GM19351 (cell line): Measurements from ENCODE around the gene TNPO3.
A peak's percentile ranks its signal among the peaks of the same experiment; 100 is the strongest.

Source experiments
- ATAC-seq: cut with Tn5 transposase; IDR thresholded peaks from one replicate; pipeline ENCODE4 v1.9.1; 2021; ENCODE audit warnings: mild to moderate bottlenecking, moderate library complexity; ENCODE audit not compliant: unreplicated experiment

Gene TNPO3

GRCh38 chr7:129054438-129055293 lies at the start of gene TNPO3:
TSS of gene TNPO3 (minus strand) at chr7:129055111. CDS start at chr7:129054770, 341 bp downstream.
- ATAC-seq: peak; percentile 84

GRCh38 chr7:129103561-129104324 lies 48.8 kb upstream of the TNPO3 start:
- no peak for ATAC-seq

- ATAC-seq: no peak
Measured at GRCh38 chr7:129101746-129102145, 46.8 kb upstream of the TNPO3 start.

- ATAC-seq: no peak
Measured at GRCh38 chr7:129100827-129101166, 45.9 kb upstream of the TNPO3 start.

- no peak for ATAC-seq
Measured at GRCh38 chr7:129098409-129099084, 43.6 kb upstream of the TNPO3 start.

- peak; percentile 76 for ATAC-seq
Measured at GRCh38 chr7:129095258-129095657, 40.3 kb upstream of the TNPO3 start.

- ATAC-seq: no peak
Measured at GRCh38 chr7:129094501-129094900, 39.6 kb upstream of the TNPO3 start.

- no peak for ATAC-seq
Measured at GRCh38 chr7:129093867-129094456, 39.1 kb upstream of the TNPO3 start.

- peak; percentile 46 for ATAC-seq
Measured at GRCh38 chr7:129091484-129092002, 36.6 kb upstream of the TNPO3 start.

- no peak for ATAC-seq
Measured at GRCh38 chr7:129090300-129090907, 35.5 kb upstream of the TNPO3 start.

GRCh38 chr7:129089521-129090212 lies 34.8 kb upstream of the TNPO3 start:
- peak; percentile 77 for ATAC-seq

GRCh38 chr7:129084801-129085551 lies 30.1 kb upstream of the TNPO3 start:
- no peak for ATAC-seq

- ATAC-seq: no peak
Measured at GRCh38 chr7:129083525-129083924, 28.6 kb upstream of the TNPO3 start.

- ATAC-seq: no peak
Measured at GRCh38 chr7:129078455-129078854, 23.5 kb upstream of the TNPO3 start.

GRCh38 chr7:129076886-129077285 lies 22.0 kb upstream of the TNPO3 start:
- no peak for ATAC-seq

GRCh38 chr7:129074994-129075393 lies 20.1 kb upstream of the TNPO3 start:
- no peak for ATAC-seq

- no peak for ATAC-seq
Measured at GRCh38 chr7:129074361-129074871, 19.5 kb upstream of the TNPO3 start.

- ATAC-seq: no peak
Measured at GRCh38 chr7:129073738-129074137, 18.8 kb upstream of the TNPO3 start.

- ATAC-seq: no peak
Measured at GRCh38 chr7:129073204-129073603, 18.3 kb upstream of the TNPO3 start.
